GDM1 (cell line): ENCODE measurements around the gene PBX3.
"Not testable (repeated sequence)": the region's sequence is repeated elsewhere in the genome, so short reads cannot be mapped to it uniquely, and the experiment has no call there.

ENCODE experiments used
- DNase-seq: peaks from one replicate; lab custom pipeline; 2025; lab: John Stamatoyannopoulos, UW

PBX3 gene

GRCh38 chr9:125778538-125779219 is 31.5 kb downstream of the PBX3 start:
- not testable (repeated sequence) for DNase-seq

GRCh38 chr9:125779220-125779565 is 32.0 kb downstream of the PBX3 start:
- DNase-seq, result not testable (repeated sequence)

- DNase-seq, result no peak
Measured at GRCh38 chr9:125782718-125783117, 35.5 kb downstream of the PBX3 start.

GRCh38 chr9:125784286-125785049 is 37.3 kb downstream of the PBX3 start:
- no peak for DNase-seq

GRCh38 chr9:125785248-125785751 is 38.1 kb downstream of the PBX3 start:
- peak; percentile 28 for DNase-seq

GRCh38 chr9:125787715-125788114 is 40.5 kb downstream of the PBX3 start:
- DNase-seq, result no peak

GRCh38 chr9:125789196-125789595 is 42.0 kb downstream of the PBX3 start:
- no peak for DNase-seq

GRCh38 chr9:125794708-125795107 is 47.5 kb downstream of the PBX3 start:
- DNase-seq, result no peak

GRCh38 chr9:125795970-125796596 is 48.9 kb downstream of the PBX3 start:
- DNase-seq, result no peak

- DNase-seq, result no peak
Measured at GRCh38 chr9:125797930-125798329, 50.8 kb downstream of the PBX3 start.

GRCh38 chr9:125803526-125803925 is 56.4 kb downstream of the PBX3 start:
- DNase-seq, result no peak

- DNase-seq, result no peak
Measured at GRCh38 chr9:125805057-125805456, 57.9 kb downstream of the PBX3 start.

- no peak for DNase-seq
Measured at GRCh38 chr9:125805586-125805985, 58.4 kb downstream of the PBX3 start.

- no peak for DNase-seq
Measured at GRCh38 chr9:125807079-125807478, 59.9 kb downstream of the PBX3 start.

GRCh38 chr9:125810161-125810560 is 63.0 kb downstream of the PBX3 start:
- no peak for DNase-seq

- no peak for DNase-seq
Measured at GRCh38 chr9:125811002-125811401, 63.8 kb downstream of the PBX3 start.

GRCh38 chr9:125812403-125812802 is 65.2 kb downstream of the PBX3 start:
- no peak for DNase-seq

- no peak for DNase-seq
Measured at GRCh38 chr9:125815568-125815967, 68.4 kb downstream of the PBX3 start.

GRCh38 chr9:125816321-125816720 is 69.1 kb downstream of the PBX3 start:
- DNase-seq, result no peak

- DNase-seq, result no peak
Measured at GRCh38 chr9:125820100-125820804, 73.1 kb downstream of the PBX3 start.

- no peak for DNase-seq
Measured at GRCh38 chr9:125821078-125821477, 73.9 kb downstream of the PBX3 start.

- no peak for DNase-seq
Measured at GRCh38 chr9:125822160-125822559, 75.0 kb downstream of the PBX3 start.
